Thyroid gland (tissue), 4 donors: ENCODE results near the gene DUSP12. TPM values are rescaled to one million over a fixed set of nuclear protein-coding genes. Genes with fewer than 3 reads are reported as not detected.
A peak's percentile ranks its signal among the peaks of the same experiment; 100 is the strongest.
"Not testable (repeated sequence)": the region's sequence is repeated elsewhere in the genome, so short reads cannot be mapped to it uniquely, and the experiment has no call there.

Source experiments
- DNase-seq, 2 donors: peaks; one replicate each; pipeline ENCODE4 v3.0.0-alpha.2; 2019
- H3K27ac ChIP-seq, 3 donors: fragments of 200-600 bp; sonication (generic); 1 replicate in 2 of 3; 2 replicates in 1 of 3; pipeline ENCODE4 v1.5.1; 2016 to 2019; ENCODE audit warnings: mild to moderate bottlenecking in 1 of 3, moderate library complexity in 1 of 3
- H3K27me3 ChIP-seq: fragments of 200-600 bp; sonication (generic); one replicate; pipeline ENCODE4 v1.5.1; 2019
- H3K36me3 ChIP-seq, 2 donors: fragments of 200-600 bp; sonication (generic); one replicate each; pipeline ENCODE4 v1.5.1; 2016 to 2019
- H3K4me1 ChIP-seq, 2 donors: fragments of 200-600 bp; sonication (generic); one replicate each; pipeline ENCODE4 v1.5.1; 2017 to 2019
- H3K4me3 ChIP-seq, 3 donors: fragments of 200-600 bp; sonication (generic); replicated peaks in 1 of 3; 1 replicate in 2 of 3; 2 replicates in 1 of 3; pipeline ENCODE4 v1.5.1; 2016; ENCODE audit warnings: mild to moderate bottlenecking in 1 of 3
- H3K9me3 ChIP-seq: fragments of 200-600 bp; sonication (generic); one replicate; pipeline ENCODE4 v1.5.1; 2017
- CTCF ChIP-seq, 6 experiments: fragments of 200-600 bp in 3 of 6; fragments of 450-650 bp in 3 of 6; sonication (generic) in 3 of 6; IDR thresholded peaks; one replicate each; pipeline ENCODE4 v1.5.1; 2016 to 2019; ENCODE audit warnings: antibody characterized with exemption in 6 of 6, mild to moderate bottlenecking in 2 of 6, inconsistent platforms in 1 of 6, moderate library complexity in 1 of 6
- POLR2A ChIP-seq, 2 donors: fragments of 450-650 bp; IDR thresholded peaks; one replicate each; pipeline ENCODE4 v1.6.1; 2017; ENCODE audit warnings: antibody characterized with exemption in 2 of 2, mild to moderate bottlenecking in 2 of 2, moderate library complexity in 1 of 2
- WGBS, 2 donors: methylation state at CpG; one replicate each; pipeline ENCODE4 v1.1.5; 2017; 5-methylcytosine and 5-hydroxymethylcytosine counted together
- intact Hi-C: fragments of 100-400 bp; cut with DNase I; formaldehyde crosslinking; loops from one replicate; pipeline ENCODE4 v1.15.1; 2023
- total RNA-seq, 4 donors: library from RNA; depleted of rRNA; stranded (reverse); fragments of >200 nt; gene quantifications; one replicate each; pipeline ENCODE4 v1.2.3, GENCODE V29; 2016

DUSP12 gene
- total RNA-seq, 4 donors from 2014 or later: 36.6 to 53.7 (median 39.8) TPM

GRCh38 chr1:161721738-161722343 is 27.7 kb upstream of the DUSP12 start:
- 62 to 71% methylated on average over 8 of the region's 8 CpGs for WGBS, 2 donors
- Histone ChIP-seq H3K4me3 (no peak overlapping the region), H3K9me3 (no peaks in the 10 kb centered on the region), H3K27ac (no peak overlapping the region), H3K4me1 (peaks cover 0 to 5% of the 10 kb centered on the region in 2 donors), H3K27me3 (no peaks in the 10 kb centered on the region), H3K36me3 (no peaks in the 10 kb centered on the region)
- intact Hi-C loops: no loop called here
- TF ChIP-seq CTCF (IDR thresholded peaks at IDR 0.05) (no peak), POLR2A (IDR thresholded peaks at IDR 0.05) (no peak)
- no peak for DNase-seq

- Histone ChIP-seq H3K9me3 (no peaks in the 10 kb centered on the region), H3K27ac (no peak overlapping the region), H3K27me3 (no peaks in the 10 kb centered on the region), H3K36me3 (no peaks in the 10 kb centered on the region), H3K4me3 (no peak overlapping the region), H3K4me1 (peaks cover 1 to 5% of the 10 kb centered on the region in 2 donors)
- no peak for TF ChIP-seq CTCF (IDR thresholded peaks at IDR 0.05)
- no peak for TF ChIP-seq POLR2A (IDR thresholded peaks at IDR 0.05)
- 100% methylated on average over 1 of the region's 1 CpG for WGBS, 2 donors
- intact Hi-C loops: no loop called here
- no peak for DNase-seq
Measured at GRCh38 chr1:161722406-161722805, 27.2 kb upstream of the DUSP12 start.

GRCh38 chr1:161723459-161724141 is 26.0 kb upstream of the DUSP12 start:
- WGBS, 2 donors: 67 to 82% methylated on average over 6 to 7 of the region's 8 CpGs
- H3K36me3 ChIP-seq: no peaks in the 10 kb centered on the region
- H3K4me1 ChIP-seq: peaks cover 3 to 5% of the 10 kb centered on the region in 2 donors
- no peak for TF ChIP-seq POLR2A (IDR thresholded peaks at IDR 0.05)
- no peak for TF ChIP-seq CTCF (IDR thresholded peaks at IDR 0.05)
- H3K27me3 ChIP-seq: no peaks in the 10 kb centered on the region
- H3K9me3 ChIP-seq: no peaks in the 10 kb centered on the region
- H3K4me3 ChIP-seq: no peak overlapping the region
- no peak overlapping the region for H3K27ac ChIP-seq
- intact Hi-C loops: no loop called here
- DNase-seq: no peak

GRCh38 chr1:161725258-161725907 is 24.2 kb upstream of the DUSP12 start:
- H3K9me3 ChIP-seq, DNase-seq, intact Hi-C loops, H3K27me3 ChIP-seq, H3K36me3 ChIP-seq, H3K4me1 ChIP-seq, H3K27ac ChIP-seq: not testable (repeated sequence)
- H3K4me3 ChIP-seq: peak overlapping the region; percentile 5 to 73 (median 69)
- 43% methylated on average over 21 to 22 of the region's 22 CpGs for WGBS, 2 donors

GRCh38 chr1:161725908-161726472 is 23.6 kb upstream of the DUSP12 start:
- intact Hi-C loops: no loop called here
- 0 to 1% methylated on average over 27 to 32 of the region's 34 CpGs for WGBS, 2 donors
- H3K4me1 ChIP-seq: peaks cover 3 to 5% of the 10 kb centered on the region in 2 donors
- no peaks in the 10 kb centered on the region for H3K9me3 ChIP-seq
- peak overlapping the region in 2 of 3 donors; percentile 72 to 87 for H3K27ac ChIP-seq
- no peak for TF ChIP-seq POLR2A (IDR thresholded peaks at IDR 0.05)
- TF ChIP-seq CTCF (IDR thresholded peaks at IDR 0.05): peak in 3 of 6 experiments; percentile 11 to 25 (median 20)
- peak overlapping the region; percentile 5 to 73 (median 69) for H3K4me3 ChIP-seq
- peak; percentile 43 to 51 for DNase-seq
- no peaks in the 10 kb centered on the region for H3K36me3 ChIP-seq
- no peaks in the 10 kb centered on the region for H3K27me3 ChIP-seq
